ENCODE results near the gene ENOX1.

GRCh38 chr13:43424412-43424811 is 362.4 kb downstream of the ENOX1 start:
- TF ChIP-seq MAX (IDR thresholded peaks at IDR 0.05) (no peak), TAF1 (IDR thresholded peaks at IDR 0.05; ENCODE audit: low read depth, low read length) (no peak), ZNF274 (IDR thresholded peaks at IDR 0.05; ENCODE audit: borderline replicate concordance, extremely low read depth, low read length) (no peak), ATF2 (IDR thresholded peaks at IDR 0.05; ENCODE audit: low read length) (no peak), CTCF (IDR thresholded peaks at IDR 0.05; ENCODE audit: control extremely low read depth in 1 of 3, insufficient read depth in 1 of 3, low read depth in 1 of 3, low read length in 3 of 3) (no peak), EGR1 (IDR thresholded peaks at IDR 0.05; ENCODE audit: borderline replicate concordance, low read depth, low read length) (no peak), CEBPB (IDR thresholded peaks at IDR 0.05; ENCODE audit: low read depth, low read length) (no peak), RFX5 (IDR thresholded peaks at IDR 0.05; ENCODE audit: borderline replicate concordance, low read depth, low read length) (no peak), TCF12 (IDR thresholded peaks at IDR 0.05; ENCODE audit: low read depth, low read length) (no peak), EZH2 (IDR thresholded peaks at IDR 0.05; ENCODE audit: low read depth, low read length, severe bottlenecking) (no peak), POLR2A (IDR thresholded peaks at IDR 0.05; ENCODE audit: control extremely low read depth in 1 of 2, low read depth in 2 of 2, low read length in 2 of 2) (no peak), USF2 (IDR thresholded peaks at IDR 0.05; ENCODE audit: low read length) (no peak)

All from H1 (cell line).